Aorta (tissue), 5 donors: ENCODE results near the gene HLA-F. TPM values are rescaled to one million over a fixed set of nuclear protein-coding genes. Genes with fewer than 3 reads are reported as not detected.

Experiments used
- ATAC-seq: fragments of 200-7000 bp; cut with Tn5 transposase; one replicate; pipeline ENCODE4 v1.9.1; 2022; ENCODE audit warnings: moderate library complexity; ENCODE audit not compliant: low FRiP score
- DNase-seq, 2 donors: peaks; one replicate each; pipeline ENCODE4 v3.0.0-alpha.2; 2020
- H3K27ac ChIP-seq, 2 donors: one replicate each; pipeline ENCODE4 v1.5.1; 2013; ENCODE audit warnings: low read length in 2 of 2, mild to moderate bottlenecking in 2 of 2, moderate library complexity in 2 of 2, control low read depth in 1 of 2, inconsistent platforms in 1 of 2, low read depth in 1 of 2
- H3K27me3 ChIP-seq, 2 donors: one replicate each; pipeline ENCODE4 v1.6.1; 2013; ENCODE audit warnings: control low read depth in 1 of 2, low read length in 1 of 2, mild to moderate bottlenecking in 1 of 2, moderate library complexity in 1 of 2; ENCODE audit not compliant: insufficient read depth in 2 of 2, control insufficient read depth in 1 of 2
- H3K36me3 ChIP-seq, 2 donors: one replicate each; pipeline ENCODE4 v1.6.1; 2013; ENCODE audit warnings: control low read depth in 1 of 2, low read length in 1 of 2, mild to moderate bottlenecking in 1 of 2; ENCODE audit not compliant: insufficient read depth in 2 of 2, control insufficient read depth in 1 of 2
- H3K4me1 ChIP-seq, 2 donors: one replicate each; pipeline ENCODE4 v1.6.1; 2013; ENCODE audit warnings: low read length in 2 of 2, control low read depth in 1 of 2, mild to moderate bottlenecking in 1 of 2, moderate library complexity in 1 of 2; ENCODE audit not compliant: insufficient read depth in 2 of 2, control insufficient read depth in 1 of 2
- H3K4me3 ChIP-seq, 2 donors: one replicate each; pipeline ENCODE4 v1.5.1; 2013; ENCODE audit warnings: low read length in 2 of 2, control low read depth in 1 of 2, mild to moderate bottlenecking in 1 of 2
- H3K9me3 ChIP-seq: one replicate; pipeline ENCODE4 v1.6.1; 2013; ENCODE audit warnings: mild to moderate bottlenecking, low read length; ENCODE audit not compliant: control insufficient read depth
- WGBS, 2 donors: extraction: QIAGEN DNeasy Blood & Tissue Kit; methylation state at CpG; one replicate each; pipeline ENCODE4 v1.1.7; 2013; 5-methylcytosine and 5-hydroxymethylcytosine counted together
- intact Hi-C, 2 donors: fragments of 100-400 bp; cut with DNase I; formaldehyde crosslinking; loops; one replicate each; pipeline versions ENCODE4 v1.14.2 to v1.15.0; 2022
- polyA plus RNA-seq, 2 donors: library from polyadenylated mRNA; stranded (reverse); fragments of 200-250 nt; gene quantifications; one replicate each; pipeline ENCODE4 v1.2.3, GENCODE V29; 2013
- total RNA-seq, 2 donors: library from RNA; stranded (reverse); fragmentation: NEBNext Ultra II Directional; extraction: Animal tissue kit (Norgen Biotek cat#: 25700); gene quantifications; one replicate each; pipeline ENCODE4 v1.2.1, GENCODE V29; 2021
- donor health status: healthy with polysubstance abuse.
- donor health status: Bipolar disorder and iron deficiency.
- donor health status: DM: no; HTN: no; CAD: no.
- donor health status: DM: no; HTN: no; CAD: no.
- donor health status: DM: yes; HTN: yes; CAD: no.

The HLA-F gene
- total and polyA plus RNA-seq, 4 donors, result 34.2 to 153 (median 107) TPM

- Histone ChIP-seq H3K27me3 (no peaks in the 10 kb centered on the region), H3K9me3 (no peaks in the 10 kb centered on the region), H3K4me1 (no peaks in the 10 kb centered on the region), H3K4me3 (peak overlapping the region; percentile 36 to 60), H3K36me3 (no peaks in the 10 kb centered on the region), H3K27ac (peak overlapping the region; percentile 44 to 82)
- 0% methylated on average over 64 of the region's 64 CpGs for WGBS, 2 donors
- intact Hi-C loops, result no loop called here
- peak; percentile 93 to 97 for DNase-seq
- peak; percentile 93 for ATAC-seq
Measured at GRCh38 chr6:29752451-29753308, 29.4 kb downstream of the HLA-F start.

- Histone ChIP-seq H3K36me3 (no peaks in the 10 kb centered on the region), H3K4me1 (no peaks in the 10 kb centered on the region), H3K4me3 (peak overlapping the region in 1 of 2 donors; percentile 60), H3K27ac (no peak overlapping the region), H3K9me3 (no peaks in the 10 kb centered on the region), H3K27me3 (no peaks in the 10 kb centered on the region)
- WGBS, 2 donors, result 7 to 15% methylated on average over 3 to 4 of the region's 4 CpGs
- no peak for ATAC-seq
- no peak for DNase-seq
- intact Hi-C loops, result no loop called here
Measured at GRCh38 chr6:29753309-29753644, 30.0 kb downstream of the HLA-F start.

GRCh38 chr6:29755295-29755871 lies 32.1 kb downstream of the HLA-F start:
- intact Hi-C loops, result no loop called here
- WGBS, 2 donors, result 65 to 79% methylated on average over 22 to 23 of the region's 23 CpGs
- ATAC-seq, result no peak

GRCh38 chr6:29757282-29757681 lies 34.0 kb downstream of the HLA-F start:
- no peaks in the 10 kb centered on the region for H3K36me3 ChIP-seq
- no peak overlapping the region for H3K27ac ChIP-seq
- ATAC-seq (no peak), DNase-seq (no peak)
- intact Hi-C loops, result no loop called here
- no peak overlapping the region for H3K4me3 ChIP-seq
- no peaks in the 10 kb centered on the region for H3K27me3 ChIP-seq
- H3K9me3 ChIP-seq, result no peaks in the 10 kb centered on the region
- no peaks in the 10 kb centered on the region for H3K4me1 ChIP-seq
- WGBS, 2 donors, result 50 to 98% methylated on average over 2 of the region's 2 CpGs

More at GRCh38 chr6:29755295-29755871, 32.1 kb downstream of the HLA-F start:
- H3K9me3 ChIP-seq, result no peaks in the 10 kb centered on the region
- H3K4me1 ChIP-seq, result no peaks in the 10 kb centered on the region
- H3K27ac ChIP-seq, result no peak overlapping the region
- no peaks in the 10 kb centered on the region for H3K27me3 ChIP-seq
- DNase-seq, result no peak
- no peak overlapping the region for H3K4me3 ChIP-seq
- H3K36me3 ChIP-seq, result no peaks in the 10 kb centered on the region

- 44% methylated on average over 2 of the region's 2 CpGs for WGBS, 2 donors
Measured at GRCh38 chr6:29757701-29758293, 34.6 kb downstream of the HLA-F start.

GRCh38 chr6:29758761-29759160 lies 35.5 kb downstream of the HLA-F start:
- intact Hi-C loops, result no loop called here

More at GRCh38 chr6:29757701-29758293, 34.6 kb downstream of the HLA-F start:
- intact Hi-C loops, result no loop called here
- DNase-seq (no peak), ATAC-seq (no peak)
- no peaks in the 10 kb centered on the region for H3K27me3 ChIP-seq
- no peak overlapping the region for H3K27ac ChIP-seq
- no peaks in the 10 kb centered on the region for H3K36me3 ChIP-seq
- H3K9me3 ChIP-seq, result no peaks in the 10 kb centered on the region
- no peaks in the 10 kb centered on the region for H3K4me1 ChIP-seq
- H3K4me3 ChIP-seq, result no peak overlapping the region

GRCh38 chr6:29759457-29759856 lies 36.2 kb downstream of the HLA-F start:
- Histone ChIP-seq H3K4me3 (no peak overlapping the region), H3K4me1 (no peaks in the 10 kb centered on the region), H3K27ac (no peak overlapping the region), H3K9me3 (no peaks in the 10 kb centered on the region), H3K36me3 (no peaks in the 10 kb centered on the region), H3K27me3 (no peaks in the 10 kb centered on the region)
- DNase-seq (no peak), ATAC-seq (no peak)
- intact Hi-C loops, result no loop called here
- WGBS, 2 donors, result 91 to 93% methylated on average over 5 of the region's 5 CpGs

More at GRCh38 chr6:29758761-29759160, 35.5 kb downstream of the HLA-F start:
- no peaks in the 10 kb centered on the region for H3K4me1 ChIP-seq
- H3K4me3 ChIP-seq, result no peak overlapping the region
- DNase-seq (no peak), ATAC-seq (no peak)
- H3K9me3 ChIP-seq, result no peaks in the 10 kb centered on the region
- H3K27me3 ChIP-seq, result no peaks in the 10 kb centered on the region
- WGBS, 2 donors, result 76 to 89% methylated on average over 2 of the region's 2 CpGs
- H3K27ac ChIP-seq, result no peak overlapping the region
- no peaks in the 10 kb centered on the region for H3K36me3 ChIP-seq

GRCh38 chr6:29760328-29760727 lies 37.1 kb downstream of the HLA-F start:
- DNase-seq (no peak), ATAC-seq (no peak)
- Histone ChIP-seq H3K9me3 (no peaks in the 10 kb centered on the region), H3K36me3 (no peaks in the 10 kb centered on the region), H3K4me3 (no peak overlapping the region), H3K27me3 (no peaks in the 10 kb centered on the region), H3K4me1 (no peaks in the 10 kb centered on the region), H3K27ac (no peak overlapping the region)
- intact Hi-C loops, result no loop called here
- 63 to 88% methylated on average over 2 to 3 of the region's 3 CpGs for WGBS, 2 donors
